ENCODE data around the gene TIMP2.

Gene TIMP2

GRCh38 chr17:78831688-78832540, 93.3 kb downstream of the TIMP2 start:
- no peak for DNase-seq

GRCh38 chr17:78829477-78829876, 95.7 kb downstream of the TIMP2 start:
- no peak for DNase-seq

GRCh38 chr17:78828470-78829185, 96.6 kb downstream of the TIMP2 start:
- DNase-seq = no peak

GRCh38 chr17:78826836-78827509, 98.2 kb downstream of the TIMP2 start:
- no peak for DNase-seq

- DNase-seq = no peak
These were observed 98.8 kb downstream of the TIMP2 start for GRCh38 chr17:78826421-78826820.

GRCh38 chr17:78825696-78826095, 99.5 kb downstream of the TIMP2 start:
- no peak for DNase-seq

GRCh38 chr17:78824240-78824639, 100.9 kb downstream of the TIMP2 start:
- no peak for DNase-seq

- DNase-seq = no peak
These were observed 101.7 kb downstream of the TIMP2 start for GRCh38 chr17:78823282-78824046.

GRCh38 chr17:78822552-78822951, 102.6 kb downstream of the TIMP2 start:
- no peak for DNase-seq

- no peak for DNase-seq
These were observed 103.2 kb downstream of the TIMP2 start for GRCh38 chr17:78821961-78822360.

- no peak for DNase-seq
These were observed 104.3 kb downstream of the TIMP2 start for GRCh38 chr17:78820841-78821240.

GRCh38 chr17:78819806-78820792, 105.1 kb downstream of the TIMP2 start:
- DNase-seq = no peak

- no peak for DNase-seq
These were observed 105.8 kb downstream of the TIMP2 start for GRCh38 chr17:78819402-78819801.

GRCh38 chr17:78818932-78819331, 106.3 kb downstream of the TIMP2 start:
- peak; percentile 61 for DNase-seq

- DNase-seq = no peak
These were observed 106.9 kb downstream of the TIMP2 start for GRCh38 chr17:78818152-78818846.

GRCh38 chr17:78817123-78817522, 108.1 kb downstream of the TIMP2 start:
- DNase-seq = peak; percentile 90

GRCh38 chr17:78815696-78816095, 109.5 kb downstream of the TIMP2 start:
- no peak for DNase-seq

GRCh38 chr17:78812855-78813254, 112.3 kb downstream of the TIMP2 start:
- DNase-seq = peak; percentile 25

GRCh38 chr17:78808163-78808562, 117.0 kb downstream of the TIMP2 start:
- DNase-seq = no peak

- DNase-seq = peak; percentile 68
These were observed 118.7 kb downstream of the TIMP2 start for GRCh38 chr17:78806451-78806850.

- DNase-seq = peak; percentile 86
These were observed 119.9 kb downstream of the TIMP2 start for GRCh38 chr17:78805301-78805700.

All from CD4-positive, alpha-beta T cell treated with Interleukin-4 for 4 hours (primary cell).